Left lung (tissue), 10 donors: Measurements from ENCODE around the gene DAP. TPM values are rescaled to one million over a fixed set of nuclear protein-coding genes. Genes with fewer than 3 reads are reported as not detected.

ENCODE experiments used
- ATAC-seq: fragments of 200-7000 bp; cut with Tn5 transposase; one replicate; pipeline ENCODE4 v1.9.1; 2020; ENCODE audit warnings: moderate library complexity
- DNase-seq, 4 donors: peaks; one replicate each; pipeline ENCODE4 v3.0.0-alpha.2; 2013 to 2020
- H3K27ac ChIP-seq, 2 donors: fragments of 200-600 bp; sonication (generic) in 1 of 2; one replicate each; pipeline versions ENCODE4 v1.5.0 to v1.8.0; 2020 to 2021
- H3K27me3 ChIP-seq, 2 donors: fragments of 200-600 bp; sonication (generic) in 1 of 2; one replicate each; pipeline versions ENCODE4 v1.5.0 to v1.8.0; 2020 to 2021
- H3K36me3 ChIP-seq, 2 donors: fragments of 200-600 bp; sonication (generic) in 1 of 2; one replicate each; pipeline versions ENCODE4 v1.5.0 to v1.8.0; 2020 to 2021
- H3K4me1 ChIP-seq, 2 donors: fragments of 200-600 bp; one replicate each; pipeline ENCODE4 v1.8.0; 2021
- H3K4me3 ChIP-seq, 2 donors: fragments of 200-600 bp; sonication (generic) in 1 of 2; one replicate each; pipeline versions ENCODE4 v1.5.0 to v1.8.0; 2020 to 2021; ENCODE audit warnings: mild to moderate bottlenecking in 1 of 2
- H3K9me3 ChIP-seq, 2 donors: fragments of 200-600 bp; sonication (generic) in 1 of 2; one replicate each; pipeline versions ENCODE4 v1.5.0 to v1.8.0; 2020 to 2021
- intact Hi-C, 2 donors: fragments of 100-400 bp; cut with DNase I; formaldehyde crosslinking; loops; one replicate each; pipeline versions ENCODE4 v1.11.2 to v1.14.2; 2022
- polyA plus RNA-seq, 6 donors: library from polyadenylated mRNA; unstranded; fragments of 120-200 nt; gene quantifications; one replicate each; pipeline ENCODE4 v1.2.1, GENCODE V29; 2013; ENCODE audit not compliant: insufficient read length in 6 of 6
- total RNA-seq, 2 donors: library from RNA; stranded (reverse); fragmentation: NEBNext Ultra II Directional; extraction: Animal tissue kit (Norgen Biotek cat#: 25700); gene quantifications; one replicate each; pipeline ENCODE4 v1.2.1, GENCODE V29; 2021
- TF ChIP-seq, protein P1 (sequence below), 2 donors: fragments of 200-600 bp; sonication (generic) in 1 of 2; IDR thresholded peaks; one replicate each; pipeline versions ENCODE4 v1.5.0 to v1.8.0; 2021; ENCODE audit warnings: antibody characterized with exemption in 2 of 2
- donor health status: DM: no; HTN: yes; CAD: no.
- donor health status: DM: no; HTN: no; CAD: no.

The DAP gene
- total and polyA plus RNA-seq, 8 donors: 78.5 to 125 (median 107) TPM

DNA sequence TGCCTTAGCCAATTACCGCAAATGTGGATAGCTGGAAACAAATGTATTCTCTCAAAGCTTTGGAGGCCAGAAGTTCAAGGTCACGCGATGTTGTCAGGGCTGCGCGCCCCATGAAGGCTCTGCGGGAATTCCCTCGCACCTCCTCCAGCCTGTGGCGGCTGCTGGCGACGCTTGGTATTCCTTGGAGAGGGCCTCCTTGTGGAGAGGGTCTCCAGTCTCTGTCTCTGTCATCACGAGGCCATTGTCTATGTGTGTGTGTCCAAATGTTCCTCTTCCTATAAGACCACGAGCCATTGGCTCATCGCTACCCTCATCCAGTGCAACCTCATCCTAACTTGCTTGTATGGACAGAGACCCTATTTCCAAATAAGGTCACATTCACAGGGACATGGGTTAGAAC, 99.6 kb downstream of the DAP start:
- ATAC-seq (no peak), DNase-seq (peak in 1 of 4 donors; percentile 33)
- Histone ChIP-seq H3K36me3 (no peaks in the 10 kb centered on the region), H3K4me3 (no peak overlapping the region), H3K27me3 (no peaks in the 10 kb centered on the region), H3K9me3 (peaks cover 0 to 3% of the 10 kb centered on the region in 2 donors), H3K27ac (no peak overlapping the region), H3K4me1 (no peaks in the 10 kb centered on the region)
- intact Hi-C loops: no loop called here
- TF ChIP-seq, protein P1, sequence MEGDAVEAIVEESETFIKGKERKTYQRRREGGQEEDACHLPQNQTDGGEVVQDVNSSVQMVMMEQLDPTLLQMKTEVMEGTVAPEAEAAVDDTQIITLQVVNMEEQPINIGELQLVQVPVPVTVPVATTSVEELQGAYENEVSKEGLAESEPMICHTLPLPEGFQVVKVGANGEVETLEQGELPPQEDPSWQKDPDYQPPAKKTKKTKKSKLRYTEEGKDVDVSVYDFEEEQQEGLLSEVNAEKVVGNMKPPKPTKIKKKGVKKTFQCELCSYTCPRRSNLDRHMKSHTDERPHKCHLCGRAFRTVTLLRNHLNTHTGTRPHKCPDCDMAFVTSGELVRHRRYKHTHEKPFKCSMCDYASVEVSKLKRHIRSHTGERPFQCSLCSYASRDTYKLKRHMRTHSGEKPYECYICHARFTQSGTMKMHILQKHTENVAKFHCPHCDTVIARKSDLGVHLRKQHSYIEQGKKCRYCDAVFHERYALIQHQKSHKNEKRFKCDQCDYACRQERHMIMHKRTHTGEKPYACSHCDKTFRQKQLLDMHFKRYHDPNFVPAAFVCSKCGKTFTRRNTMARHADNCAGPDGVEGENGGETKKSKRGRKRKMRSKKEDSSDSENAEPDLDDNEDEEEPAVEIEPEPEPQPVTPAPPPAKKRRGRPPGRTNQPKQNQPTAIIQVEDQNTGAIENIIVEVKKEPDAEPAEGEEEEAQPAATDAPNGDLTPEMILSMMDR (IDR thresholded peaks at IDR 0.05): no peak

DNA sequence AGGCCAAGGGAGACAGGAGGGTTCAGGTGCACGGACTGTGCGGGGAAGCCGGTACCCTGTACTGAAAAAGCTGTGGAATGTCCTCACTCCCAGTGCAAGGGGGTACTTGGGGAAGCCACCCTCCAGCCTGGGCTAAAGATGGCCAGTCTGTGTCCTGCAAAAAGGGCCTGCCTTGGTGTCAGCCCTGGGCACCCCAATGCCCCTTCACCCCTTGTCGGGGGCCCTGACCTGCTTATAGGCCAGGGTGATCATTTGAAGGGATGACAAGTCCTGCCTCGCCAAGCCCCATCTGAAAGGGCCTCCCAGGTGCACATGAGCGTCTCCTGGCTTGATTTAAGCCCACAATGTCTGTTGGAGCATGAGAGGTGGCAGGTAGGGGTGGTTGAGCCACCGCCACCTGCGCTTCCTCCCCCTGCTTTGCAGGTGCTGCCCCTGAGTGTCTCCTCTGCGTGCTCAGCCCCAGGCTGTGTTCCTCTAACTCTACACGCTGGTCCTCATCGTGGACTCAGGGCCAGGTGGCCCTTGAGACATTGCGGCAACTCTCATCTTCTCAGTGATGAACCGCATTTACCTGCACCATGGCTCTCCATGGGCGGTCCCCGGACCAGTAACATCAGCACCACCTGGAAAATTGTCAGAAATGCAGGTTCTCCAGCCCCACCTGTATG, 100.2 kb downstream of the DAP start:
- Histone ChIP-seq H3K36me3 (no peaks in the 10 kb centered on the region), H3K27me3 (no peaks in the 10 kb centered on the region), H3K27ac (no peak overlapping the region), H3K4me1 (no peaks in the 10 kb centered on the region), H3K4me3 (no peak overlapping the region), H3K9me3 (peaks cover 0 to 3% of the 10 kb centered on the region in 2 donors)
- DNase-seq (peak in 2 of 4 donors; percentile 14 to 41), ATAC-seq (no peak)
- intact Hi-C loops: no loop called here
- TF ChIP-seq, protein P1 (IDR thresholded peaks at IDR 0.05): no peak

DNA sequence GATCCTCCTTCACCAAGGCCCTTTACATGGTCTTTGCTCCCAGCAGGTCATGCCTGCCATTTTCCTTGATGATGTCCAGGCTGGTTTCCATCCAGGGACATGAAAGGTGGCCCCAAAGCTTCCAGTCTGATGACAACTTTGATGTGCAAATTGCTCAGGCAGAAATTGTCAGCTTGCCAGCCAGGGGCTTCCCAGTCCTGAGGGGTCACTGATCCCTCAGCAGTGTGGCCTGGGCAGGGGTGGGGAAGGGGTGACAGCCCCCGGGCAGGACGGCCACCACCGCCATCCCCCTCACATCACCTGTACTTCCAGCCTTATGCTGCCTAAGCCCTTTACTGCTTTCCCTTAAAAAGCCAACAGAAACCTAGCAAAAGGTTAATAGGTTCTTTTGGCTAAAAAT, 100.9 kb downstream of the DAP start:
- ATAC-seq (no peak), DNase-seq (peak in 2 of 4 donors; percentile 10 to 41)
- TF ChIP-seq, protein P1 (IDR thresholded peaks at IDR 0.05): no peak
- Histone ChIP-seq H3K27me3 (no peaks in the 10 kb centered on the region), H3K36me3 (peaks cover 0 to 6% of the 10 kb centered on the region in 2 donors), H3K9me3 (peaks cover 0 to 3% of the 10 kb centered on the region in 2 donors), H3K4me1 (no peaks in the 10 kb centered on the region), H3K27ac (no peak overlapping the region), H3K4me3 (no peak overlapping the region)
- intact Hi-C loops: no loop called here

DNA sequence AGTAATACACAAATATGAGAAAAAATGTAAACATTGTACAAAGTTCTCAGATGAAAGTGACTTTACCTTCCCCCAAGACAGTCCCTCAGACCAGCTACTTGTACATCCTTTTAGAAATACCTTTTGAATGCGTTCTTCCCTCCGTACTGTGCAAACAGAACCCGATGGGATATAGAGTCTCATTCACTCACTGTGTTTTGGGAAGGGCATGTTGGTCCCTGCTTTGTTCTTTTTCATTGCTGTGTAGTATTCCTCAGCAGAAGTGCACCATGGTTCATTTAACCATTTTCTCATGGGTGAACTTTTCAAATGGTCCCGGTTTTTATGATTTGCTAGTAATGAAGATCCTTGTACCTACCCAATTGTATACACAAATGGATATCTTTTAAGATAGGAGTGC, 102.8 kb downstream of the DAP start:
- no peak overlapping the region for H3K27ac ChIP-seq
- peaks cover 0 to 3% of the 10 kb centered on the region in 2 donors for H3K9me3 ChIP-seq
- peaks cover 0 to 9% of the 10 kb centered on the region in 2 donors for H3K36me3 ChIP-seq
- no peak overlapping the region for H3K4me3 ChIP-seq
- ATAC-seq (no peak), DNase-seq (no peak)
- intact Hi-C loops: no loop called here
- no peaks in the 10 kb centered on the region for H3K4me1 ChIP-seq
- no peaks in the 10 kb centered on the region for H3K27me3 ChIP-seq
- TF ChIP-seq, protein P1 (IDR thresholded peaks at IDR 0.05): no peak

DNA sequence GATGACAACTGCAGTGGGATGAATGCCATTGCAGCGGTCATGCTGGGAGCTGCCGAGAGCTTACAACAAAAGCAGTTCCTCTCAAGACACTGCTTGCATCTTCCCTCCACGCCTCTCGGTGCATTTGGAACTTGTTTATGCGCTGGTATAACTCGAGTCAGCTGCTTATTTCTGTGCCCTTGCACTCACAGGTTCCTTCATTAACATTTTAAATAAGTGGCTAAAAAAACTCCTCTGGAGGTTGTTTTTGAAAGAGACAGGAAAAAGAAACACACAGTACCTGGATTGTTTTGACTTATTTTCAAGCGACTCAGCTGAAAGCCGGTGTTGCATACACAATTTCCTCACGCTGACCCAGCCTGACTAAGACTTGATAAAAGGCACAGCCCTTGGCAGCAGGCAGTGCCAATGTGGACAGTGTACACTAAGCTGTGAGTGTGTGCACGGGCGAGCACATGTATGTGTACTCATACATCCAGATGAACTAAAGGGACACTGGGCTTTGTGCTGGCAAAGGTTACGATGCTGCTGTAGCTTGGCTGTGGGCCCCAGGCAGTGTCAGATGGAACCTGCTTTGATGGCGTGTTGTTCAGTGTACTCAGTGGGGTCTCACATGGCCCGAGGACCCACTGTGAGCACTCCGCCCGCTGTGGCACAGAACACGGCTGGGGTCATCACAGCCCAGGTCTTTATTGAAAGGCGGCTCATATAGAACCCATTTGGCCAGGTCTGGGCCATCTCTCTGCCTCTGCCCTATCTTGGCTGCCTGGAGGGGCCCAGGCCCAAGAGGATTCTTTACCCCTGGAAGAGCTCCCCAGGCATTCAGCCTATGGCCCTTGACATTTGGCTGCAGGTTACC, 104.8 kb downstream of the DAP start:
- ATAC-seq (no peak), DNase-seq (peak in 2 of 4 donors; percentile 23 to 44)
- TF ChIP-seq, protein P1 (IDR thresholded peaks at IDR 0.05): no peak
- Histone ChIP-seq H3K9me3 (peaks cover 0 to 3% of the 10 kb centered on the region in 2 donors), H3K27ac (no peak overlapping the region), H3K4me3 (no peak overlapping the region), H3K27me3 (no peaks in the 10 kb centered on the region), H3K4me1 (no peaks in the 10 kb centered on the region), H3K36me3 (peaks cover 0 to 9% of the 10 kb centered on the region in 2 donors)
- intact Hi-C loops: no loop called here
